Neural crest cell (in vitro differentiated cells): ENCODE results near the gene NUMB. TPM values are rescaled to one million over a fixed set of nuclear protein-coding genes. Genes with fewer than 3 reads are reported as not detected.

Experiments used
- DNase-seq: peaks from one replicate; pipeline ENCODE4 v3.0.0; 2021; ENCODE audit warnings: low read depth, mixed read lengths, low spot score
- H3K27ac Mint-ChIP-seq: one replicate; pipeline ENCODE4 v1.8.0; 2021; ENCODE audit warnings: mild to moderate bottlenecking, mixed read lengths; ENCODE audit not compliant: unreplicated experiment
- H3K27me3 Mint-ChIP-seq: 2 replicates; pipeline ENCODE4 v1.8.0; 2021; ENCODE audit warnings: low read depth, mild to moderate bottlenecking, mixed read lengths
- H3K36me3 Mint-ChIP-seq: 2 replicates; pipeline ENCODE4 v1.8.0; 2021; ENCODE audit warnings: low read depth, mild to moderate bottlenecking, mixed read lengths
- H3K4me1 Mint-ChIP-seq: 2 replicates; pipeline ENCODE4 v1.8.0; 2021; ENCODE audit warnings: mixed read lengths
- H3K4me3 Mint-ChIP-seq: one replicate; pipeline ENCODE4 v1.8.0; 2021; ENCODE audit warnings: mild to moderate bottlenecking, mixed read lengths
- H3K9me3 Mint-ChIP-seq: 2 replicates; pipeline ENCODE4 v1.8.0; 2021; ENCODE audit warnings: mixed read lengths
- CTCF ChIP-seq: fragments of 200-600 bp; sonication (generic); conservative IDR thresholded peaks from 2 replicates; pipeline ENCODE4 v1.5.0; 2021; ENCODE audit warnings: antibody characterized with exemption, mild to moderate bottlenecking
- total RNA-seq: library from RNA; stranded (reverse); gene quantifications from 2 replicates; pipeline ENCODE4 v1.2.1, GENCODE V29; 2021

The NUMB gene
- total RNA-seq, 1 donor from 2014 or later = 40.7 TPM

DNA sequence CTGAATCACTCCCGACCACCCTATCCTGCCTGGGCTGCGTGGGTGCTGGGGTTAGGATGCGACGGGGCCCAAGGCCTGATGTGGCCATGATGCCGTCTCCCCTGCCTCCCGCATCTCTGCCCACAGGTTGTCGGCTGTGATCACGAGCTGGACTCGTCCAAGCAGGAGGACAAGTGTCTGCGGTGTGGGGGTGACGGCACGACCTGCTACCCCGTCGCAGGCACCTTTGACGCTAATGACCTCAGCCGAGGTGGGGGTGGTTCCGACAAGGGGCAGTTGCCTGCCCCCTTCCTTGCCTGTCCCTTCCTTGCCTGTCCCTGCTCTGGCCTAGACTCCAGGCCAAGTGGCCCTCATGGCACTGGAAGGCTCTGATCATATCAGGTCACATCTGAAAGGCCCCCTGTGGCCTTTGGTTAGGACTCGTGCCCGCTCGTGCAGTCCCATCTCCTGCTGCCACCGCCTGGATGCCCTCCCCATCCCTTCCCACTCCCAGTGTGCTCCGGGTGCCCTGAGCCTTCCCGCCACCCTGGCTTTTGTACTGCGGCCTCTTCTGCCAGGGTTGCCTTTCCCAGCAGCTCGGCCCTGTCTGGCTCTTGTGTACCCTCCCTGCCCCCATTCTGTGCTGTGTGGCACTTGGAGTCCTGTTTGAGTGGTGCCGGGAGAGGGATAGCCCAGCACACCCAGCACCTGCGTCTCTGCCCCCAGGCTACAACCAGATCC lies 207.4 kb downstream of the NUMB start:
- no peak overlapping the region for H3K4me3 Mint-ChIP-seq
- H3K9me3 Mint-ChIP-seq = no peaks in the 10 kb centered on the region
- no peak overlapping the region for H3K27ac Mint-ChIP-seq
- H3K36me3 Mint-ChIP-seq = no peaks in the 10 kb centered on the region
- H3K27me3 Mint-ChIP-seq = no peaks in the 10 kb centered on the region
- no peak for TF ChIP-seq CTCF
- DNase-seq = no peak
- H3K4me1 Mint-ChIP-seq = peaks cover 4% of the 10 kb centered on the region

GRCh38 chr14:73250317-73250713 lies 208.0 kb downstream of the NUMB start:
- Mint-ChIP-seq H3K9me3 (no peaks in the 10 kb centered on the region), H3K4me1 (peaks cover 4% of the 10 kb centered on the region), H3K27ac (no peak overlapping the region), H3K4me3 (no peak overlapping the region), H3K27me3 (no peaks in the 10 kb centered on the region), H3K36me3 (no peaks in the 10 kb centered on the region)
- TF ChIP-seq CTCF = no peak
- no peak for DNase-seq

- Mint-ChIP-seq H3K36me3 (no peaks in the 10 kb centered on the region), H3K27ac (no peak overlapping the region), H3K4me3 (no peak overlapping the region), H3K4me1 (peaks cover 4% of the 10 kb centered on the region), H3K9me3 (no peaks in the 10 kb centered on the region), H3K27me3 (no peaks in the 10 kb centered on the region)
- TF ChIP-seq CTCF = no peak
- DNase-seq = no peak
These were observed 208.6 kb downstream of the NUMB start for GRCh38 chr14:73249564-73250316.

DNA sequence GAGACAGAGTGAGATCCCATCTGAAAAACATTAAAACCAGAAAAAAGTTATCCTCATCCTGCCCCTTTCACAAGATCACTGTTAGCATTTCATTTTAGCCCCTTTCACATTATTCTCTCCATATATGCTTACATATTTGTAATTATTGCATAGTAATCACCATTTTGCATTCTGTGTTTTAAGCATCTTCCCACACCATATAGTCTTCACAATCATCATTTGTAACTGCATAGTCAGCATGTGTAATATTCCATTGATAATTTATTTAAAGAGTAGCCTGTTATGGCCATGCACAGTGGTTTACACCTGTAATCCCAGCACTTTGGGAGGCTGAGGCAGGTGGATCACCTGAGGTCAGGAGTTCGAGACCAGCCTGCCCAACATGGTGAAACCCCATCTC lies 209.2 kb downstream of the NUMB start:
- H3K36me3 Mint-ChIP-seq = no peaks in the 10 kb centered on the region
- H3K9me3 Mint-ChIP-seq = no peaks in the 10 kb centered on the region
- H3K4me3 Mint-ChIP-seq = no peak overlapping the region
- no peak overlapping the region for H3K27ac Mint-ChIP-seq
- no peak for DNase-seq
- no peaks in the 10 kb centered on the region for H3K27me3 Mint-ChIP-seq
- peaks cover 4% of the 10 kb centered on the region for H3K4me1 Mint-ChIP-seq
- TF ChIP-seq CTCF = no peak

- no peaks in the 10 kb centered on the region for H3K36me3 Mint-ChIP-seq
- no peak for DNase-seq
- no peaks in the 10 kb centered on the region for H3K9me3 Mint-ChIP-seq
- no peak overlapping the region for H3K4me3 Mint-ChIP-seq
- H3K27me3 Mint-ChIP-seq = peaks cover 6% of the 10 kb centered on the region
- no peak for TF ChIP-seq CTCF
- no peak overlapping the region for H3K27ac Mint-ChIP-seq
- H3K4me1 Mint-ChIP-seq = peaks cover 4% of the 10 kb centered on the region
These were observed 210.1 kb downstream of the NUMB start for GRCh38 chr14:73248108-73248868.
